HG03439 (cell line): Measurements from ENCODE around the gene GALNT7.
"Not testable (repeated sequence)": the region's sequence is repeated elsewhere in the genome, so short reads cannot be mapped to it uniquely, and the experiment has no call there.

Source experiments
- ATAC-seq: cut with Tn5 transposase; IDR thresholded peaks from one replicate; pipeline ENCODE4 v1.9.1; 2021; ENCODE audit warnings: mild to moderate bottlenecking, moderate library complexity; ENCODE audit not compliant: unreplicated experiment

GALNT7 gene, protein sequence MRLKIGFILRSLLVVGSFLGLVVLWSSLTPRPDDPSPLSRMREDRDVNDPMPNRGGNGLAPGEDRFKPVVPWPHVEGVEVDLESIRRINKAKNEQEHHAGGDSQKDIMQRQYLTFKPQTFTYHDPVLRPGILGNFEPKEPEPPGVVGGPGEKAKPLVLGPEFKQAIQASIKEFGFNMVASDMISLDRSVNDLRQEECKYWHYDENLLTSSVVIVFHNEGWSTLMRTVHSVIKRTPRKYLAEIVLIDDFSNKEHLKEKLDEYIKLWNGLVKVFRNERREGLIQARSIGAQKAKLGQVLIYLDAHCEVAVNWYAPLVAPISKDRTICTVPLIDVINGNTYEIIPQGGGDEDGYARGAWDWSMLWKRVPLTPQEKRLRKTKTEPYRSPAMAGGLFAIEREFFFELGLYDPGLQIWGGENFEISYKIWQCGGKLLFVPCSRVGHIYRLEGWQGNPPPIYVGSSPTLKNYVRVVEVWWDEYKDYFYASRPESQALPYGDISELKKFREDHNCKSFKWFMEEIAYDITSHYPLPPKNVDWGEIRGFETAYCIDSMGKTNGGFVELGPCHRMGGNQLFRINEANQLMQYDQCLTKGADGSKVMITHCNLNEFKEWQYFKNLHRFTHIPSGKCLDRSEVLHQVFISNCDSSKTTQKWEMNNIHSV

GRCh38 chr4:173168396-173169177, at the start of gene GALNT7:
Gene GALNT7 (plus strand): TSS chr4:173168811. CDS start chr4:173168836, 25 bp downstream.
- ATAC-seq, result peak; percentile 33

DNA sequence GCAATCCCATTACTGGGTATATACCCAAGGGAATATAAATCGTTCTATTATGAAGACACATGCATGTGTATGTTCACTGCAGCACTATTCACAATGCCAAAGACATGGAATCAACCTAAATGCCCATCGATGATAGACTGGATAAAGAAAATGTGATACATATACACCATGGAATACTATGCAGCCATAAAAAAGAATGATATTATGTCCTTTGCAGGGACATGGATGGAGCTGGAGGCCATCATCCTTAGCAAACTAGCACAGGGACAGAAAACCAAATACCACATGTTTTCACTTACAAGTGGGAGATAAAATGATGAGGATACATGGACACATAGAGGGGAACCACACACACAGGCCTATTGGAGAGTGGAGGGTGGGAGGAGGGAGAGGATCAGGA, 49.8 kb upstream of the GALNT7 start:
- ATAC-seq, result not testable (repeated sequence)

DNA sequence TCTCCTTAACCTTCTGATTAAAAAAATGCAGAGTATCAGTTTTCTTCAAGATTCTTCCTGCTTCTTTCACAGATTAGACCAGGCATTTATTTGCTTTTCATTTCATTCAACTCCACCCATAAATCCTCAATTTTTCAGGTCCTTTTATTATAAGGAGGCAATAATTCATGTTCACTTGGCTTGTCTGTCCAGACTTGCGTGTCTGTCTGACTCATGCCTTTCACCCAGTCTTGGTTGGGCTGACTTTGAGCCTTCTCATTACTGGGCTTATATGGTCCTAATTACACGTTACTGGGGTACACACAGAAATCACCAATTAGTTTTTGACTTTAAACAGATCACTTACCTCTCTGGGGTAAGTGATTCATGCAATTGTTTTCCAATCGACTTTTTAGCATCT, 48.8 kb upstream of the GALNT7 start:
- no peak for ATAC-seq

DNA sequence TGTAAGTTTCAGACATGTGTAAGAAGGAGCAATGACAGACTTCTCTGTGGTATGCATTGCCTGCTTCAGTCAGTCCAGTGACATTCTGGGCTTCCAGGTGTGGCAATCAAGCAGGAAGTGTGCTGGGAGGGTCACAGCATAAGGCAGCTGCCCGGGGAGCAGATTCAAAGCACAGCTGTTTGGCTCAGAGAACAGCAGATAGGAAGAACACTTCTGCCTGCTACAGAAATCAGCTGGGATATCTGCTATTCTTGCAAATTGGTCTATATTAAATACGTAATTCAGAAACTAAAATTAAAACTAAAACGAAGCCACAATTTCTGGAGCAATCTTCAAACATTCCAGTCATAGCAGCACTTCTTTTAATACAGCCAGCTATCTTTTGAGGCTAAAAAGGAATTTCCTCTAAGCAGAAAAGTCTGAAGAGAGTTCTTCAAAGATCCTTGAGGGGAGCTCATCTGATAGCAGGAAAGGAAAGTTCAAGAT, 47.5 kb upstream of the GALNT7 start:
- ATAC-seq, result peak; percentile 56

- no peak for ATAC-seq
Observed at GRCh38 chr4:173124209-173124865, 44.3 kb upstream of the GALNT7 start.

DNA sequence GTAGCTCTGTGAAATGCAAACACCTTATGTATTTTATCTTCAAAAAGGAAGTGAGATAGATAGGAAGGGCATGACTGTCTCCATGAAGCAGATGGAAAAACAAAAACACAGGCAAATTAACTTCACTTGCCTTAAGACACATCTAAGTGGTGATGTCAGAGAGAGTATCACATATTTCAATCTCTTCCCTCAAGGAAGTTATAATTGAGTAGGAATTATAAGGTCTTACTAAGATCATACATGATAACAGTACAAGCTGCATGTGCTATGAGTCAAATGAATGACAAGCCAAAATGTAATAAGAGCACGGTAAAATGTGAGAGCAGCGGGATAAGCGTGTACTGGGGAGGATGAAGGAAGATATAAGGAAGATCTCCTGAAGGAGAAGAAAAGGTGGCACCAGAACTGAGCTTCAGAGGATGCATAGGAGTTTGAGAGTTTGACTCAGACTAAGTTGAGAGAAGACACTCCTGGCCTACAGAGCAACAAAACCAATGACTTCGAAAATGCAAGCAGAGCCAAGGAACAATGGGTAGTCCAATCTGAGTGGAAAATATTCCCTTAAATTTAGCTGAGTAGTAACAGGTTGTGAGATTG, 43.3 kb upstream of the GALNT7 start:
- ATAC-seq, result no peak

DNA sequence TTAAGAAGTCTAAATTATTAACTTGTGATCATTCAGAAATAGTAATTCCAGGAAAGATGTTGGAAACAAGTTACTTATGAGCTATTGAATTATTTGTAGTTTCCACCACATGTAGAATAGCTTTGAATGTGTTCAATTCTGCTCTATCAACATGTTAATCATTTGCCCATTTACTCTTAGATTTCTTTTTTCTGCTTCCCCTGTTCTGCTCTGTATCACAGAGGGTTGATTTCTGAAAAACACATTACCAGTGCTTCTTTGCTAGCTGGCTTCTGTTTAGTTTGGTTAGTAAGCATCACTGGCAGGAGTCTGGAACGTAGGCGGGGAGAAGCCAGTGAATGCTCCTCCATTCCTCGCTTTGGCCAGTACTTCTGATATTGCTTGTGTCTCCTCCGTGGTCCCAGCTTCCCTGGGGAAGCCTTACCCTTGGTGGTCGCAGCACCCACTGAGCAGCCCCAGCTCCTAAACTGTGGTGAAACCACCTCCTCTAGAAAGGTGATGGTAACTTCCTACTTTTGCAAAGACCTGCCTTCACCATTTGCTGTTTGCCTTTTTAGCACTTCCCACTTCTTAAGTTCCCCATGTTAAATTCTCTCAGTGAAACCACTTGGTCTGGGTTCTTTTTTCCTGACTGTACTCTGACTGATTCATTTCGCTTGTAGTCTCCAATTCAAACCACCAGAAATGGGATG, 40.3 kb upstream of the GALNT7 start:
- no peak for ATAC-seq

GRCh38 chr4:173130687-173131086, 37.9 kb upstream of the GALNT7 start:
- no peak for ATAC-seq

- no peak for ATAC-seq
Observed at GRCh38 chr4:173134426-173134825, 34.2 kb upstream of the GALNT7 start.

DNA sequence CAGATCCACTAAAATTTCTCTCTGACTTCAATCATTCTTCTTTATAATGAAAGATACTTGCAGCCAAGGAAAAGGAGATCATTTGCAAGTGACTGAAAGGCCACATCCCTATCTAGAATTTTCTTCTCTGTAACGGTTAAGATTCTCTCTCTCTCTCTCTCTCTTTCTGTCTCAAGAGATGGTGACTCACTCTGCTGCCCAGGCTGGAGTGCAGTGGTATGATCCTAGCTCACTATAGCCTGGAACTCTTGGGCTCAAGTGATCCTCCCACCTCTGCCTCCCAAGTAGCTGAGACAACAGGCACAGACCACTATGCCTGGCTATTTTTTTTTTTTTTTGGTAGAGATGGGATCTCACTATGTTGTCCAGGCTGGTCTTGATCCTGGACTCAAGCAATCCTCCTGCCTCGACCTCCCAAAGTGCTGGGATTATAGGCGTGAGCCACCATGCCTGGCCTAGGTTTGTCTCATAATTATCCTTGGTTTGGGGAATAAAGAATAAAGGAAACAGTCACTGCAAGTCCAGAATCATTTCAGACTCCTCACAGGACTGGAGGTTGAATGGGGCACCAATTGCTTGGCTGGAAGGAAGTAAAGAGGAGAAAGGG, 33.3 kb upstream of the GALNT7 start:
- no peak for ATAC-seq

DNA sequence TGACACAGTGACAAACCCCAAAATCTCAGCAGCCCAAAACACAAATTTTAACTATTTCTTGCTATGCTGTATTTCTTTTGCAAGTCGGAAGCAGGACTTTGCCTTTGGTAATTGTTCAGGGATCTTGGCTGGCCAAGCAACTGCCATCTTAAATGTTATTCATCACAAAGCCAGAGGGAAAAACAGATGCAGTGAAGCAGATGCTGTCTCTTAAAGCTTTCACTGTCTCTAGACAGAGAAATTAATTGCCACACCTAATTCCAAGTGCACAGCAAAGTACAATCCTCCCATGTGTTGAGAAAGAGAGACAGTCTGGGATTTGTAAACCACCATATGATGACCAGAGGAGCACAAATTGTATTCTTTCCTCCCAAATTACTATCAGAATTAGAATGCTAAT, 30.0 kb upstream of the GALNT7 start:
- ATAC-seq, result no peak

GRCh38 chr4:173139561-173139960, 29.1 kb upstream of the GALNT7 start:
- ATAC-seq, result no peak

DNA sequence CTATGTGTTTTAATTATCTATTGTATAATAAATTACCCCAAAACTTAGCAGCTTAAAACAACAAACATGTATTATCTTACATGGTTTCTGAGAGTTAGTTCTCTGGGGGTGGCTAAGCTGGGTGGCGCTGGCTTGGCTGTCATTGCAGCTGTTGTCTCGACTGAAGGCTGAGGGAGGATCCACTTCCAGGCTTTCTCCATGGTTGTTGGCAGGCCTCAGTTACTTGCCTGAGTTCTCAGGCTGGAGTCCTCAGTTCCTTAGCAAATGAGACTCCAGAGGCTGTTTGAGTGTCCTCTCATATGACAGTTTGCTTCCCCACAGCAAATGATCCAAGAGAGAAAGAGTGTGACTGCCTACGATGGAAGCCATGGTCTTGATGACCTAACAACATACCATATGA, 23.5 kb upstream of the GALNT7 start:
- no peak for ATAC-seq

DNA sequence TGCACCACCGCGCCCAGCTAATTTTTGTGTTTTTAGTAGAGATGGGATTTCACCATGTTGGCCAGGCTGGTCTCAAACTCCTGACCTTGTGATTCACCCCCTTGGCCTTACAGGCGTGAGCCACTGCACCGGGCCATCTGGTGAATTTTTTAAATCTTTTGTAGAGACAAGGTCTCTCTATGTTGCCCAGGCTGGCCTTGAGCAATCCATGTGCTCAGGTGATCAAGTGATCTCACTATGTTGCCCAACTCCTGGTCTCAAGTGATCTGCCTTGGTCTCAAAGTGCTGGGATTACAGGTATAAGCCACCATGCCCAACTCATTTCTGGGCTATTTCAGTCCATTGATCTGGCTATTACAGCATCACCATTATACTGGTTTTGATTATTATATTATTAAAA, 22.2 kb upstream of the GALNT7 start:
- no peak for ATAC-seq

DNA sequence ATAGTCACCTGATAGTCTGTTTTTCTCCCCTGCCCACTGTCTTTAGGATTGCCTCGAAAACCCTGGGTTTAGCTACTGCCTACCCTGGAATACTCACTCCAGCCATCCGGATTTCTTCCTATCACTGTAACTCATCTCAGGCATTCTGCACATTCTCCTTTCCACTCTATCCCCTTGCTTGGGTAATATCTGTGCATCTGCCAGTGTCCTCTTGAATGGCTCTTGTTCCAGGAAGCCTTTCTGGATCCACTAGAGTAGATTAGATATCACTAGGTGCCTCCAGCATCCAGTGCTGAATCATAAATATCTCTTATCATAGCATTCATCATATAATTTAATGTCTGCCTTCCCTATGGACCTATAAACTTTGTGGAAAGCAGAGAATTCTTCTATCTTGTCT, 17.1 kb upstream of the GALNT7 start:
- no peak for ATAC-seq

GRCh38 chr4:173152104-173152503, 16.5 kb upstream of the GALNT7 start:
- no peak for ATAC-seq

- no peak for ATAC-seq
Observed at GRCh38 chr4:173153445-173153844, 15.2 kb upstream of the GALNT7 start.

DNA sequence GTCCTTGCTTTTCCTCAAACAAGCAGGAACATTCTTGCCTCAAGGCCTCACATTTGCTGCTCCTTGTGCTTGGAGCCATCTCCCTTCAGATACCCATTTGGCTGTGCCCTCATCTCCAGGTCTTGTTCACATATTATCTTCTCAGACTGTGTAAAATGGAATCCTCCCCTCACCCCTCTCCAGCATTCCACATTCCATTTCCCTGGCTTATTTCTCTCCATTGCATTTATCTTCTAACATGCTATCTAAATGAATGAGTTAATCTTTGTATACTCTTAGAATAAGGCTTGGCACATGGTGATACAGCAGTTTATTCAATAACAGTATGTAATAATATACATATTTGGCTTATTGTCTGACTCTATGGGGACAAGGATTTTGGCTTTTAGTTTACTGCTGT, 8.8 kb upstream of the GALNT7 start:
- no peak for ATAC-seq

GRCh38 chr4:173160871-173161270, 7.7 kb upstream of the GALNT7 start:
- ATAC-seq, result no peak

GRCh38 chr4:173161311-173161710, 7.3 kb upstream of the GALNT7 start:
- ATAC-seq, result no peak
